AG10803 (cell line): Measurements from ENCODE around the gene NDUFA7.
"Not testable (repeated sequence)": the region's sequence is repeated elsewhere in the genome, so short reads cannot be mapped to it uniquely, and the experiment has no call there.

Experiments used
- DNase-seq: peaks from one replicate; pipeline ENCODE4 v3.0.0; 2010; ENCODE audit warnings: low read depth
- H3K4me3 ChIP-seq: 2 replicates; pipeline ENCODE4 v1.5.1; 2011; ENCODE audit warnings: mild to moderate bottlenecking, low read length, control low read depth
- CTCF ChIP-seq: conservative IDR thresholded peaks from 2 replicates; pipeline ENCODE4 v1.5.1; 2011; ENCODE audit warnings: mild to moderate bottlenecking, low read length, control low read depth, inconsistent platforms

NDUFA7 gene

GRCh38 chr19:8304841-8305621 lies 16.1 kb downstream of the NDUFA7 start:
- H3K4me3 ChIP-seq, result no peak overlapping the region
- no peak for DNase-seq
- TF ChIP-seq CTCF, result no peak

GRCh38 chr19:8302734-8303133 lies 18.4 kb downstream of the NDUFA7 start:
- no peak for TF ChIP-seq CTCF
- no peak for DNase-seq

GRCh38 chr19:8302357-8302691 lies 18.9 kb downstream of the NDUFA7 start:
- no peak overlapping the region for H3K4me3 ChIP-seq
- no peak for TF ChIP-seq CTCF
- DNase-seq, result no peak

More at GRCh38 chr19:8302734-8303133, 18.4 kb downstream of the NDUFA7 start:
- H3K4me3 ChIP-seq, result no peak overlapping the region

GRCh38 chr19:8291337-8291736 lies 29.8 kb downstream of the NDUFA7 start:
- H3K4me3 ChIP-seq, DNase-seq: not testable (repeated sequence)

GRCh38 chr19:8276508-8276907 lies 44.7 kb downstream of the NDUFA7 start:
- DNase-seq, result not testable (repeated sequence)

GRCh38 chr19:8269724-8270123 lies 51.5 kb downstream of the NDUFA7 start:
- TF ChIP-seq CTCF, result no peak
- DNase-seq, result no peak
- no peak overlapping the region for H3K4me3 ChIP-seq

More at GRCh38 chr19:8276508-8276907, 44.7 kb downstream of the NDUFA7 start:
- H3K4me3 ChIP-seq, result not testable (repeated sequence)

- no peak for DNase-seq
- no peak overlapping the region for H3K4me3 ChIP-seq
- TF ChIP-seq CTCF, result no peak
Observed at GRCh38 chr19:8265872-8266271, 55.3 kb downstream of the NDUFA7 start.

GRCh38 chr19:8264248-8264647 lies 56.9 kb downstream of the NDUFA7 start:
- H3K4me3 ChIP-seq, DNase-seq: not testable (repeated sequence)

- TF ChIP-seq CTCF, result no peak
- H3K4me3 ChIP-seq, result no peak overlapping the region
- no peak for DNase-seq
Observed at GRCh38 chr19:8262431-8262830, 58.7 kb downstream of the NDUFA7 start.
